Mesothelial cell of epicardium (in vitro differentiated cells): Measurements from ENCODE around the gene HLA-DMB. TPM values are rescaled to one million over a fixed set of nuclear protein-coding genes. Genes with fewer than 3 reads are reported as not detected.

Experiments
- DNase-seq, 2 experiments: peaks; one replicate each; pipeline ENCODE4 v3.0.0; 2021; ENCODE audit warnings: low spot score in 2 of 2; ENCODE audit not compliant: unreplicated experiment in 2 of 2
- H3K27ac Mint-ChIP-seq: 2 replicates; pipeline ENCODE4 v1.8.0; 2021; ENCODE audit warnings: mixed read lengths
- H3K27me3 Mint-ChIP-seq: 2 replicates; pipeline ENCODE4 v1.8.0; 2021; ENCODE audit warnings: low read depth, mixed read lengths
- H3K36me3 Mint-ChIP-seq: 2 replicates; pipeline ENCODE4 v1.8.0; 2021; ENCODE audit warnings: mixed read lengths
- H3K4me1 Mint-ChIP-seq: 2 replicates; pipeline ENCODE4 v1.8.0; 2021; ENCODE audit warnings: mixed read lengths
- H3K4me3 Mint-ChIP-seq: 2 replicates; pipeline ENCODE4 v1.8.0; 2021; ENCODE audit warnings: mild to moderate bottlenecking, moderate library complexity, mixed read lengths
- H3K9me3 Mint-ChIP-seq: 2 replicates; pipeline ENCODE4 v1.8.0; 2021; ENCODE audit warnings: mixed read lengths
- total RNA-seq: library from RNA; stranded (reverse); gene quantifications from 3 replicates; pipeline ENCODE4 v1.2.1, GENCODE V29; 2021
- TF ChIP-seq, protein P1 (sequence below): fragments of 200-600 bp; sonication (generic); IDR thresholded peaks from one replicate; pipeline ENCODE4 v1.5.0; 2021; ENCODE audit warnings: antibody characterized with exemption; ENCODE audit not compliant: unreplicated experiment

Gene HLA-DMB
- total RNA-seq, 1 donor from 2014 or later = not detected

DNA sequence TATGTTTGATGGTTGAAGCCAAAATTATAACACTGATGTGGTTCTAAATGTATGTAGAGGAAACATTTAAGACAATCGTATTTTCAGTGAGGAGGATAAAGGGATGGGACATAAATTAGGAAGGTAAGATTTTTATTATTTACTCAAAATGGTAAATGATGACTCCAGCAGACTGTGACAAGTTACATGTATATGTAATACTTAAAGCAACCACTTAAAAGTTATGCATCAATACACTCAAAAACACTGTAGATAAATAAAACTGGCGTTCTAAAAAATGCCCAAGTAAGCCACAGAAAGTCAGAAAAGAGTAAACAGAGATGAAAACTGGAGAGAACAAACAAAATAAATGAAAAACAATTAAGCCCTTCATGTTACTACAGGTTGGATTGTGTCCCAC lies 18.7 kb downstream of the HLA-DMB start:
- no peak for DNase-seq
- no peaks in the 10 kb centered on the region for H3K9me3 Mint-ChIP-seq
- TF ChIP-seq, protein P1, sequence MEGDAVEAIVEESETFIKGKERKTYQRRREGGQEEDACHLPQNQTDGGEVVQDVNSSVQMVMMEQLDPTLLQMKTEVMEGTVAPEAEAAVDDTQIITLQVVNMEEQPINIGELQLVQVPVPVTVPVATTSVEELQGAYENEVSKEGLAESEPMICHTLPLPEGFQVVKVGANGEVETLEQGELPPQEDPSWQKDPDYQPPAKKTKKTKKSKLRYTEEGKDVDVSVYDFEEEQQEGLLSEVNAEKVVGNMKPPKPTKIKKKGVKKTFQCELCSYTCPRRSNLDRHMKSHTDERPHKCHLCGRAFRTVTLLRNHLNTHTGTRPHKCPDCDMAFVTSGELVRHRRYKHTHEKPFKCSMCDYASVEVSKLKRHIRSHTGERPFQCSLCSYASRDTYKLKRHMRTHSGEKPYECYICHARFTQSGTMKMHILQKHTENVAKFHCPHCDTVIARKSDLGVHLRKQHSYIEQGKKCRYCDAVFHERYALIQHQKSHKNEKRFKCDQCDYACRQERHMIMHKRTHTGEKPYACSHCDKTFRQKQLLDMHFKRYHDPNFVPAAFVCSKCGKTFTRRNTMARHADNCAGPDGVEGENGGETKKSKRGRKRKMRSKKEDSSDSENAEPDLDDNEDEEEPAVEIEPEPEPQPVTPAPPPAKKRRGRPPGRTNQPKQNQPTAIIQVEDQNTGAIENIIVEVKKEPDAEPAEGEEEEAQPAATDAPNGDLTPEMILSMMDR = no peak
- no peaks in the 10 kb centered on the region for H3K4me1 Mint-ChIP-seq
- H3K27ac Mint-ChIP-seq = no peak overlapping the region
- no peaks in the 10 kb centered on the region for H3K36me3 Mint-ChIP-seq
- H3K4me3 Mint-ChIP-seq = no peak overlapping the region
- peaks cover 45% of the 10 kb centered on the region for H3K27me3 Mint-ChIP-seq

DNA sequence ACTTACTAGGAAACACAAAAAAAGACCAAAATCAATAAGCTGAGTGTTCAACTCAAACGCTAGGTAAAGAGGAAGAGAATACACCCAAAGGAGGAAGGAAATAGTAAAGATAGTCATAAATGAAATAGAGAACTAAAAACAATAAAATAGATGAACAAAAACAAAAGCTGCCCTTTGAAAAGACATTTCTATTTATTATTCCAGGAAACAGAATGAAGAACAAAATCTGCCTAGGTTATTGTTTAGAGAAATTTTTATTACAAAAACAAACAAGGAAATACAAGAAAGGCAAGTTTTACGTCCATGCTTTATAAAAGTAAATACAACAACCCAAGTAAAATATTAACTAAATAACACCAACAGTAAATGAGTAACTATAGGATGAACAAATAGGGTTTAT lies 20.1 kb downstream of the HLA-DMB start:
- H3K27ac Mint-ChIP-seq = no peak overlapping the region
- TF ChIP-seq, protein P1 = no peak
- no peaks in the 10 kb centered on the region for H3K36me3 Mint-ChIP-seq
- DNase-seq = no peak
- H3K4me1 Mint-ChIP-seq = no peaks in the 10 kb centered on the region
- H3K9me3 Mint-ChIP-seq = no peaks in the 10 kb centered on the region
- peaks cover 53% of the 10 kb centered on the region for H3K27me3 Mint-ChIP-seq
- no peak overlapping the region for H3K4me3 Mint-ChIP-seq

DNA sequence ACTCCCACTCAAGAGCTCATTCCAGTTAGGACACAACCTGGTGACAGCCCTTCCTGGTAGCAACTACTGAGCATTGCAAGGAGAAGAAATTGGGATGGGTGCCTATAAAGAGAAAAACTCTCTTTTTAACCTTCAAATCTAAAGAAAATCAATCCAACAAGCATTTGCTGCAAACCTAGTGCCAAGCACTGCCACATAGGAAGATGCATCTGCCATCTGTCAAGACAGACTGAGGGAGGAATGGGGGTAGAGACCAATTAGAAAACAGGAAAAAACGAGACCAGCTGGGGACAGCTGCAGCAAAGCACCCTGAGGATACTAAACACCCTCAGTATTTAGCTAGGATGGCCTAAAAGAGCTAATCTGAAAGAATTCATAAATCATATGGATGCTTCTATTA lies 27.9 kb downstream of the HLA-DMB start:
- Mint-ChIP-seq H3K4me1 (peaks cover 4% of the 10 kb centered on the region), H3K36me3 (no peaks in the 10 kb centered on the region)

DNA sequence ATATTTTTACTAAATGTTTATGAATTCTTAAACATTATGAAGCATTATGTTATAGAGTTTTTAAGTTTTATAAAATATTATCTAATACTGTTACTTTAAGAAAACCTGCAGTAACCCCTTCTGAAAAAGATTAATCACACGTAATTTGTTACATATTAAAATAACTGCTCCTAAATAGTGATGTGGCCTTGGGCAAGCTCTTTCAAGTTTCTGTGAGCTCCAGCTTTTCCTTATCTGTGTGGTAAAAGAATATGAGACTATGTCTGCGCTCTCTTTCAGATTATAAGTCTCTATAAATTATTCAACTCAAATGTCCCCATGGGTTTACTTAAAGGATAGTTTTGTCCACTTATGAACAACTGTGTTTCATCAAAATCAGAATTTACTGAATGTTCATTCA lies 31.9 kb downstream of the HLA-DMB start:
- H3K9me3 Mint-ChIP-seq = no peaks in the 10 kb centered on the region
- no peak overlapping the region for H3K4me3 Mint-ChIP-seq
- H3K36me3 Mint-ChIP-seq = no peaks in the 10 kb centered on the region
- peaks cover 4% of the 10 kb centered on the region for H3K4me1 Mint-ChIP-seq
- TF ChIP-seq, protein P1 = no peak
- no peak overlapping the region for H3K27ac Mint-ChIP-seq
- H3K27me3 Mint-ChIP-seq = peaks cover 22% of the 10 kb centered on the region
- no peak for DNase-seq

More for the DNA sequence above, 27.9 kb downstream of the HLA-DMB start:
- no peak for DNase-seq
- Mint-ChIP-seq H3K4me3 (no peak overlapping the region), H3K27ac (no peak overlapping the region), H3K27me3 (peaks cover 53% of the 10 kb centered on the region), H3K9me3 (no peaks in the 10 kb centered on the region)
- TF ChIP-seq, protein P1 = no peak

DNA sequence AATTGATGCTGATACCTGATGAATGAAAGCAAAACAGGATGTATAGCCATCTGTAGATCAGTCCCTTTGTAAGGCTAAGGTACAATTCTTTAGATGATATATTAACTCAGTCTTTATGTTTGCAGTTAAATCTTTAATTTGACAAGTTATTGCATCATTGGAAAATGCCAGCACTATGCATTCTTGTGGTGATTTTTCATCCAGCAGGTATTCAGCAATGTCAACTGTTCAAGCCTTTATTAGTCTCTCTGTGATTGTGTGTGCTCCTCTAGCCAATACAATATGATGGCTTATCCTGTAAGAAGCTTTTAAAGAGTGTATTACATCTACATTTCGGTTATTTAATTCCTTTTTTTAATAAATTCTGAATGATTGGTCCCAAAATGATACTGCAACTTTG lies 34.3 kb downstream of the HLA-DMB start:
- peaks cover 4% of the 10 kb centered on the region for H3K4me1 Mint-ChIP-seq
- peaks cover 5% of the 10 kb centered on the region for H3K27me3 Mint-ChIP-seq
- H3K27ac Mint-ChIP-seq = no peak overlapping the region
- H3K36me3 Mint-ChIP-seq = peaks cover 2% of the 10 kb centered on the region
- DNase-seq = no peak
- no peaks in the 10 kb centered on the region for H3K9me3 Mint-ChIP-seq
- TF ChIP-seq, protein P1 = no peak
- H3K4me3 Mint-ChIP-seq = no peak overlapping the region

DNA sequence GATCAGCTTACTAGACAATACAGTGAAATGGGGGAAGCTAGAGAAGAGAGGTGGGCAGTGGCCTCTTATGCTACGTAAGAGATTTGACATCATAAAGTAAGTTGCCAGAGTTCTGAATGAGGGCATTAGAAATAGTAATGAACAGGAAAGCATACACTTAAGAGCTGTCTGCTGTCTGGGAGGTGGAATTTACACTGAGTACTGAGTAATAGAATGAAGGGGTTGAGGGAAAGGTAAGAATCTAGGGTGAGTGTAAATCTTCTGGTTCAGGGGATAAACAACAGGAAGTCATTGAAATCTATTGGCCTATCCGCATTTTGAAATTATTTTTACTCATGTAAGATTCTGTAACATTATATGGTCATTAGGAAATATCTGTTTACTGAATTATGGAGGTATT lies 35.8 kb downstream of the HLA-DMB start:
- Mint-ChIP-seq H3K9me3 (no peaks in the 10 kb centered on the region), H3K27ac (no peak overlapping the region), H3K36me3 (peaks cover 4% of the 10 kb centered on the region), H3K4me3 (no peak overlapping the region), H3K27me3 (no peaks in the 10 kb centered on the region), H3K4me1 (peaks cover 4% of the 10 kb centered on the region)
- no peak for DNase-seq
- TF ChIP-seq, protein P1 = no peak
